NCI-H2171 treated with DMSO at 0.1 percent for 48 hours (cell line): ENCODE measurements around the gene SS18L1.
A peak's percentile ranks its signal among the peaks of the same experiment; 100 is the strongest.

Source experiments
- DNase-seq: peaks from one replicate; lab custom pipeline; 2025; lab: John Stamatoyannopoulos, UW

SS18L1 gene

DNA sequence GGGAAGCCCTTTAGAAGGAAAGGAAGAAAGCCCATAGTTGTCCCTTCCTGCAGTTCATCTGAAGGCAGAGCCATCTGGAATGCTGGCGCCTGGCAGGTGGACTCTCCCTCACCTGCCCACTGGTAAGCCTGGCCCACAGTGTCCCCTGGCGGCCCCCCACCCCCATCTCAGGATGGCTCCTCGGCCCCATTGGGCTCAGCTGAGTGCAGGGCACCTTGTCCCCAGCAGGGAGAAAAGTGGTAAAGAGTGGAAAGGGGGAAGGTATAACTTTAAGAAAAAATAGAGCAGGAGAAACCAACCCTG is 12.6 kb downstream of the SS18L1 start:
- no peak for DNase-seq

- peak; percentile 31 for DNase-seq
Observed at GRCh38 chr20:62156592-62157386, 13.2 kb downstream of the SS18L1 start.

GRCh38 chr20:62157387-62158087 is 14.0 kb downstream of the SS18L1 start:
- no peak for DNase-seq

DNA sequence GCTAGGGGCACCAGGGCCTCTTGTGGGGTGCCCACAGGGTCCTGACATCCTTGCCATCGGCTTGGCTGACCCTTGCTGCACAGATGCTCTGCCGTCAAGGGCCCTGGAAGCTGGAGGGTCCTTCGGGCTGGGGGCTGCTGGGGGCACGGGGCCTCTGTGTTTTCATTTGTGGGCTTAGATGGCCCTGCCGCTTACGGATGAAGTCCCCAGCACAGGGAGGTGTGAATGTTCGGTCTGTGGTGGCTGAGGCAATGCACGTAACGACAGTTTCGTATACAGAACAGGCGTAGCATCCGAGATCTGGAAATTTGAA is 14.5 kb downstream of the SS18L1 start:
- no peak for DNase-seq

DNA sequence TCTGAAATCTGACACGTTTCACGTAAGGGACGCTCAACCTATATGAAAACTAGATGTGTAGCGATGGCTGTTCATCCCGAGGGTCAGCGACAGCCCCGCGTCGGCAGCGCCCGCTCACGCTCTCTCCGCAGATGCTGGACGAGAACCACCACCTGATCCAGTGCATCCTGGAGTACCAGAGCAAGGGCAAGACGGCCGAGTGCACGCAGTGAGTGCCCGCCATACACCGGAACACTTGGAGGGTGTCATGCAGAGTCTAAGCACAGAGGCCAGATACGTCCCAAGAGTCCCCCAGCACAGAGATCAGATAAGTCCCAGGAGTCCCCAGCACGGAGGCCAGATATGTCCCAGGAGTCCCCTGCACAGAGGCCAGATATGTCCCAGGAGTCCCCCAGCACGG is 15.0 kb downstream of the SS18L1 start:
- DNase-seq = no peak

DNA sequence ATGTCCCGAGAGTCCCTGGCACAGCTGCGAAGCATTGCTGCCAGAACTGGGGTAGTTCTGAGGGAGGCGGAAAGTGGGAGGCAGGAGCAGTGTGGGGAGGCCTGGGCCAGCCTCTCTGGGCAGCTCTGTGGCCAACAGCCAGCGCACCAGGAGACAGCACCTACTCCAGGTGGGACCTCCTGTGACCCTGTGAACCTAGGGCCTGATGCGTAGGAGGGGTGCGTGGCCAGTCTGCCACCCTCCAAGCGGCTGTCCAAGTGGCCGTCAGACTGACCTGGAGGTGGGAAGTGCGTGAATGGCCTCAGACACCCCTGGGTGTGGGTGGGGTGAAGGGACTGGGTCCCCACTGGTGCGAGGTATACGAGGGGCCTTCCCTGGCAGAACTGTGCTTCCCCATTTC is 15.5 kb downstream of the SS18L1 start:
- DNase-seq = no peak

DNA sequence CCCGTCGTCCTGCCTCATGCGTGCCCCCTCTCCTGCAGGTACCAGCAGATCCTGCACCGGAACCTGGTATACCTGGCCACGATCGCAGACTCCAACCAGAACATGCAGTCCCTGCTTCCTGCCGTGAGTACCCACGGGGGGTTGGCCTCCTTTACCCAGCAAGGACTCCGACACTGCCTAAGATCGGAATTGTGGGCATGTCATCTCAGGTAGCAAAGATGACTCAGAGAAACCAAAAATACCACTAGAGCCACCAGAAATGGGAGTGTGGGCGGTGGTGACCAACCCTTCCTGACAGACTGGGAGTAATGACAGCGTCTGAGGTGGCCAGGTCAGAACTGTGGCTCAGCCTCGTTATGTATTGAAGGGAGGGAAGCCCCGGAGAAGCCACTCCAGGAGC is 16.3 kb downstream of the SS18L1 start:
- no peak for DNase-seq

- no peak for DNase-seq
Observed at GRCh38 chr20:62160253-62160652, 16.7 kb downstream of the SS18L1 start.

- no peak for DNase-seq
Observed at GRCh38 chr20:62160876-62161275, 17.3 kb downstream of the SS18L1 start.

GRCh38 chr20:62161347-62161746 is 17.8 kb downstream of the SS18L1 start:
- no peak for DNase-seq

DNA sequence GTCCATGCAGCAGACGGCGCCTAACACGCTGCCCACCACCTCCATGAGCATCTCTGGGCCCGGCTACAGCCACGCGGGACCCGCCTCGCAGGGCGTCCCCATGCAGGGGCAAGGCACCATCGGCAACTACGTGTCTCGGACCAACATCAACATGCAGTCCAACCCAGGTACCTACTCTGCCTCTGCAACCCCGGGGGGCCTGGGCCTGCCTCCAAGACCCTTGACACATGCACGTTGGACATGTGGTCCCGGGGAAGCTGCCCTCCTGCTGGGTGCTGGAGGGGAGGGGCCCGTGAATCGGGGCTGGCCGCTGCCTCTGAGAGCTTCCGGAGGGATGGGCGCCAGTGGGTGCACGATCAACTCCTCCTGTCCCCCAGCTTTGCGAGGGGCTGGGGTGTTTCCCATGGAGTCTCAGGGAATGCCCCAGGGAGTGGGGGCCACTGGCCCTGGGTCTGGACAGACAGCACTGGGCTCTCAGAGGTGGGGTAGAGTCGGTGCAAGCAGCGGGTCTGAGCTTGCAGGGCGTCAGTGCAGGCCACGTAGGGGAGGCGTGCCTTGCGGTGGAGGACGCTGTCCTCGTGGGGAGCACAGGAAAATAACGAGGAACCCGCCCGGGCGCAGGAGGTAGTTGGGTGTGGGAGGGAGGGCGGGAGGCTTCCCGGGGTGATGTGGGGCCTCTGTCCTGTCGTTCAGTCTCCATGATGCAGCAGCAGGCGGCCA is 19.4 kb downstream of the SS18L1 start:
- DNase-seq = no peak

DNA sequence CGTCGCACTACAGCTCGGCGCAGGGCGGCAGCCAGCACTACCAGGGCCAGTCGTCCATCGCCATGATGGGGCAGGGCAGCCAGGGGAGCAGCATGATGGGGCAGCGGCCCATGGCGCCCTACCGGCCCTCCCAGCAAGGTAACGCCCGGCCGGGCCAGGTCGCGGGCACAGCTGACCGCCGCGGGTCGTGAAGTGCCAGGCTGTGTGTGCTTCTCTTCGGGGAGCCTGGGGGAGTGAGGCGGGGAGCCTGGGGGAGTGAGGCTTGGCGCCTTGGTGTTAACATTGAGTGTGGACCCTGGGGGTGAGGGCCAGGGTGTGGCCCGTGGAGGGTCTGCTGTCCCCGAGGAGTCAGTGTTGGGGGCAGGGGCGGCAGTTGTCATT is 19.9 kb downstream of the SS18L1 start:
- no peak for DNase-seq

DNA sequence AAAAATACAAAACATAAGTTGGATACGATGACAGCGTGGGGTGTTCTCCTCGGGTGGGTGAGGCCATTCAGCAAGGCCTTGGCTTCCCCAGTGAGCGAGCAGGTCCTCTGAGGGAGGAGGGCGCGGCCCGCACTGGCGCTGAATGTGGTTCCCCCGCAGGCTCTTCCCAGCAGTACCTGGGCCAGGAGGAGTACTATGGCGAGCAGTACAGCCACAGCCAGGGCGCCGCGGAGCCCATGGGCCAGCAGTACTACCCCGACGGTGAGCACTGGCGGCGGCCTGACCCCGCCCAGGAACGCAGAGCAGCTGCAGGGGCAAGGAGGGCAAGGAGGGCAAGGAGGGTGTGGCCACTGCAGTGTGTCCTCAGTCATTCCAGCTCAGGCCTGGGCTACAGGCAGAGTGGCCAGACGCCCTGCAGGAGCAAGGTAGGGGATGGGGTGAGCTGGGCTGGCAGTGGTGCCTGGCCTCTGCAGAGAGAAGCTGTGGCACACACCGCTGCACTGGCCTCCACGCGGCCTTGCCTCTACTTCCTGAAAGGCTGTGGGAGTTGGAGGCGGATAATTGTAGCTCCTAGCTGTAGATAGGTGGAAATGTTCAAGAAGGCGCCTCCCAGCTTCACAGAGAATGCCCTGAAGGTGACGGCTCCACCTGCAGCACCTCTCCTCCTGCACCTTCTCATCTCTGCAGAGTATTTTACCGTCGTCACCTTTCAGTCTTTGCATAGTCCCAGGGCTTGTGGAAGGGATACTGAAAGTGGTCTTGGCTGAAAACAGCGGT is 20.6 kb downstream of the SS18L1 start:
- DNase-seq = no peak

GRCh38 chr20:62164879-62165761 is 21.6 kb downstream of the SS18L1 start:
- no peak for DNase-seq

GRCh38 chr20:62165762-62166399 is 22.3 kb downstream of the SS18L1 start:
- no peak for DNase-seq

- no peak for DNase-seq
Observed at GRCh38 chr20:62167474-62167873, 23.9 kb downstream of the SS18L1 start.

- DNase-seq = peak; percentile 97
Observed at GRCh38 chr20:62168061-62168460, 24.5 kb downstream of the SS18L1 start.

GRCh38 chr20:62168890-62169435 is 25.4 kb downstream of the SS18L1 start:
- DNase-seq = no peak

GRCh38 chr20:62170536-62170935 is 27.0 kb downstream of the SS18L1 start:
- no peak for DNase-seq

DNA sequence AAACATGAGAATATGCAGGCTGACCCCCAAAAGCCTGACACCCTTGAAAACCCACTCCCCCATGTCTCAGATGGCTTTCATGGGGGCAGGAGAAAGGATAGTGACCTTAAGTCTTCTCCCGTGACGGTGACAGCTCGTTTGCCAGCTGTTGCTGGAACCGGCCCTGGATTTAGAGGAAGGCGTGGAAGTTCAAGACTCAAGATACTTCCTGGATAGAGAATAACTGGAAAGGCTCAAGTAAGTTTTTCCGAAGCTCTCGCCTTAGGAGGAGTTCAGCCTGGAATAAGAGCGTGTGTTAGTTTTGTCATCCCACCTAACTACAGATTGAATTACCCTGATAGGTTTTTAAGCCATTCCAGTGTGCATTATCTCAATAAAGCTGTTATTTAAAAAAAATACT is 27.7 kb downstream of the SS18L1 start:
- DNase-seq = no peak

GRCh38 chr20:62172666-62173065 is 29.1 kb downstream of the SS18L1 start:
- DNase-seq = no peak
